Breast epithelium (tissue), 4 donors: ENCODE results near the gene DCLRE1B. TPM values are rescaled to one million over a fixed set of nuclear protein-coding genes. Genes with fewer than 3 reads are reported as not detected.

Source experiments
- DNase-seq, 2 donors: peaks; one replicate each; pipeline ENCODE4 v3.0.0-alpha.2; 2019; ENCODE audit warnings: low spot score in 2 of 2
- H3K27ac ChIP-seq, 2 donors: fragments of 200-600 bp; sonication (generic) in 1 of 2; one replicate each; pipeline ENCODE4 v1.5.1; 2016 to 2019; ENCODE audit warnings: mild to moderate bottlenecking in 1 of 2
- H3K27me3 ChIP-seq, 2 donors: fragments of 200-600 bp; sonication (generic) in 1 of 2; one replicate each; pipeline versions ENCODE4 v1.5.1 to v1.6.0; 2017 to 2019; ENCODE audit warnings: control low read depth in 1 of 2, mild to moderate bottlenecking in 1 of 2
- H3K36me3 ChIP-seq: fragments of 200-600 bp; one replicate; pipeline ENCODE4 v1.5.1; 2019
- H3K4me1 ChIP-seq, 2 donors: fragments of 200-600 bp; sonication (generic); one replicate each; pipeline ENCODE4 v1.5.1; 2016 to 2019; ENCODE audit warnings: control low read depth in 1 of 2
- H3K4me3 ChIP-seq, 3 donors: fragments of 200-600 bp; sonication (generic); 1 replicate in 2 of 3; 2 replicates in 1 of 3; pipeline ENCODE4 v1.5.1; 2016 to 2019; ENCODE audit warnings: mild to moderate bottlenecking in 3 of 3, moderate library complexity in 2 of 3
- H3K9me3 ChIP-seq, 2 donors: fragments of 200-600 bp; sonication (generic) in 1 of 2; one replicate each; pipeline ENCODE4 v1.5.1; 2016 to 2019; ENCODE audit warnings: control low read depth in 1 of 2
- POLR2A ChIP-seq: fragments of 450-650 bp; IDR thresholded peaks from one replicate; pipeline ENCODE4 v1.6.1; 2016; ENCODE audit warnings: antibody characterized with exemption, mild to moderate bottlenecking, moderate library complexity
- POLR2AphosphoS5 ChIP-seq, 3 donors: sonication (generic); formaldehyde crosslinking; IDR thresholded peaks; one replicate each; pipeline ENCODE4 v1.6.1; 2017; ENCODE audit warnings: antibody characterized with exemption in 3 of 3
- intact Hi-C: fragments of 100-400 bp; cut with DNase I; formaldehyde crosslinking; loops from one replicate; pipeline ENCODE4 v1.15.1; 2023; ENCODE audit warnings: low total_unique reads
- total RNA-seq, 3 donors: library from RNA; depleted of rRNA; stranded (reverse); fragments of >200 nt; gene quantifications; one replicate each; pipeline ENCODE4 v1.1.0, GENCODE V29; 2016
- TF ChIP-seq, protein P1 (sequence below), 3 donors: fragments of 450-650 bp; IDR thresholded peaks; one replicate each; pipeline ENCODE4 v1.5.1; 2016 to 2017; ENCODE audit warnings: antibody characterized with exemption in 3 of 3, mild to moderate bottlenecking in 3 of 3, moderate library complexity in 3 of 3

The DCLRE1B gene
- total RNA-seq, 3 donors from 2014 or later, result 3.3 to 6.2 (median 3.5) TPM

GRCh38 chr1:113887402-113888175 lies 17.5 kb upstream of the DCLRE1B start, which contains the start of gene BCL2L15:
BCL2L15 (minus strand) TSS chr1:113887581; CDS start chr1:113887375, 206 bp downstream.
- Histone ChIP-seq H3K9me3 (no peaks in the 10 kb centered on the region), H3K4me1 (no peaks in the 10 kb centered on the region), H3K36me3 (no peaks in the 10 kb centered on the region), H3K27ac (no peak within 1 kb of the TSS), H3K4me3 (no peak within 1 kb of the TSS), H3K27me3 (no peaks in the 10 kb centered on the region)
- intact Hi-C loops, result no loop called here
- TF ChIP-seq POLR2A (no peak), POLR2AphosphoS5 (IDR thresholded peaks at IDR 0.05) (no peak)
- TF ChIP-seq, protein P1, sequence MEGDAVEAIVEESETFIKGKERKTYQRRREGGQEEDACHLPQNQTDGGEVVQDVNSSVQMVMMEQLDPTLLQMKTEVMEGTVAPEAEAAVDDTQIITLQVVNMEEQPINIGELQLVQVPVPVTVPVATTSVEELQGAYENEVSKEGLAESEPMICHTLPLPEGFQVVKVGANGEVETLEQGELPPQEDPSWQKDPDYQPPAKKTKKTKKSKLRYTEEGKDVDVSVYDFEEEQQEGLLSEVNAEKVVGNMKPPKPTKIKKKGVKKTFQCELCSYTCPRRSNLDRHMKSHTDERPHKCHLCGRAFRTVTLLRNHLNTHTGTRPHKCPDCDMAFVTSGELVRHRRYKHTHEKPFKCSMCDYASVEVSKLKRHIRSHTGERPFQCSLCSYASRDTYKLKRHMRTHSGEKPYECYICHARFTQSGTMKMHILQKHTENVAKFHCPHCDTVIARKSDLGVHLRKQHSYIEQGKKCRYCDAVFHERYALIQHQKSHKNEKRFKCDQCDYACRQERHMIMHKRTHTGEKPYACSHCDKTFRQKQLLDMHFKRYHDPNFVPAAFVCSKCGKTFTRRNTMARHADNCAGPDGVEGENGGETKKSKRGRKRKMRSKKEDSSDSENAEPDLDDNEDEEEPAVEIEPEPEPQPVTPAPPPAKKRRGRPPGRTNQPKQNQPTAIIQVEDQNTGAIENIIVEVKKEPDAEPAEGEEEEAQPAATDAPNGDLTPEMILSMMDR (IDR thresholded peaks at IDR 0.05), result no peak
- no peak for DNase-seq

DNA sequence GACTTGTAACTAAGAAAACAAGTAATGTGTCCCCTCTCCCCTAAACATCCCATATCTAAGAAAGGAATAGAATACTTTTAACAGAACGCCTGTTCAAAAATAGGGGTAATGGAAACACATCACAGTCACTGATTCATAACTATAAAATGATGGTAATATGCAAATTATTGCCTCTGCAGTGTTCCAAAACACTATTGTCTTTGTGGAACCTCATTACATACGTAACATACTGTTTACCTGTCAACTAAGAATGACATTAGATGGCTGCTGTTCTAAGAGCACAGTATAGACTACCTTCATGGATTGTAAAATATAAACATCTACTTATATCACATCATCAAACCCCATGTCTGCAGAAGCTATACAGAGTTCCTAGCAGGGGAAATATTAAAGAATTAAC lies 14.3 kb upstream of the DCLRE1B start:
- intact Hi-C loops, result no loop called here
- TF ChIP-seq POLR2AphosphoS5 (IDR thresholded peaks at IDR 0.05) (no peak), POLR2A (no peak)
- TF ChIP-seq, protein P1 (IDR thresholded peaks at IDR 0.05), result no peak
- Histone ChIP-seq H3K27ac (no peak overlapping the region), H3K9me3 (no peaks in the 10 kb centered on the region), H3K4me1 (no peaks in the 10 kb centered on the region), H3K36me3 (no peaks in the 10 kb centered on the region), H3K4me3 (no peak overlapping the region), H3K27me3 (no peaks in the 10 kb centered on the region)
- no peak for DNase-seq

GRCh38 chr1:113891631-113892220 lies 13.4 kb upstream of the DCLRE1B start:
- H3K27ac ChIP-seq, result no peak overlapping the region
- TF ChIP-seq POLR2AphosphoS5 (IDR thresholded peaks at IDR 0.05) (no peak), POLR2A (no peak)
- TF ChIP-seq, protein P1 (IDR thresholded peaks at IDR 0.05), result no peak
- no peak overlapping the region for H3K4me3 ChIP-seq
- H3K36me3 ChIP-seq, result no peaks in the 10 kb centered on the region
- H3K4me1 ChIP-seq, result no peaks in the 10 kb centered on the region
- intact Hi-C loops, result no loop called here
- H3K27me3 ChIP-seq, result no peaks in the 10 kb centered on the region
- DNase-seq, result no peak
- H3K9me3 ChIP-seq, result no peaks in the 10 kb centered on the region

DNA sequence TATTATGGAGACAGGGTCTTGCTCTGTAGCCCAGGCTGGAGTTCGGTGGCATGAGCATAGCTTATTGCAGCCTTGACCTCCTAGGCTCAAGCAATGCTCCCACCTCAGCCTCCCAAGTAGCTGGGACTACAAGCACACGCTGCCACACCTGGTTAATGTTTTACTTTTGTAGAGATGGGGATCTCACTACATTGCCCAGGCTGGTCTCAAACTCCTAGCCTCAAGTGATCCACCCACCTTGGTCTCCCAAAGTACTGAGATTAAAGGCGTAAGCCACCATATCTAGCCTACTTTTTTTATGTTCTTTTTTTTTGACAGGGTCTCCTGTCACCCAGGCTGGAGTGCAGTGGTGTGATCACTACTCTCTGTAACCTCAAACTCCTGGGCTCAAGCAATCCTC lies 11.9 kb upstream of the DCLRE1B start:
- H3K4me1 ChIP-seq, result no peaks in the 10 kb centered on the region
- no peaks in the 10 kb centered on the region for H3K9me3 ChIP-seq
- no peak for TF ChIP-seq POLR2AphosphoS5 (IDR thresholded peaks at IDR 0.05)
- no peak for TF ChIP-seq POLR2A
- TF ChIP-seq, protein P1 (IDR thresholded peaks at IDR 0.05), result no peak
- H3K27ac ChIP-seq, result no peak overlapping the region
- intact Hi-C loops, result no loop called here
- H3K36me3 ChIP-seq, result no peaks in the 10 kb centered on the region
- no peak for DNase-seq
- no peak overlapping the region for H3K4me3 ChIP-seq
- no peaks in the 10 kb centered on the region for H3K27me3 ChIP-seq

DNA sequence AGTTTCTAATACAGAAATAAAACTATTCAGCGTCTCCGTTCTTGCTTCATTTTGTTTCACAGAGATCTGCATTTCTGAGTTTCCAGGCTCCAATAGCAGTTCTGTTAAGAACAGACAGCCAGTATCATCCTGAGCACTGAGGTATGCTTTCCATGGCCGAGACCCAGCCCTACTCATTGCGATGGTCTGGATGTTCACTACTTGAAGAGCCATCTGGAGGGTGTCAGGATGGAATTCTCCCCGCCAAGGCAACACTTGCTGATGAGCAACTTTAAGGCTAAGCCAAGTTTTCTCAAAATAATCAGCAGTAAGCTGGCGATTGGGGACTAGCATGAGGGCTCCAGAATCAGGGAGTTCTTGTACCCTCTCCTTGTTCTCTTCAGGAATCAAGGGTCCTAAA lies 10.0 kb upstream of the DCLRE1B start:
- H3K27me3 ChIP-seq, result no peaks in the 10 kb centered on the region
- no peaks in the 10 kb centered on the region for H3K36me3 ChIP-seq
- intact Hi-C loops, result no loop called here
- H3K4me3 ChIP-seq, result no peak overlapping the region
- H3K9me3 ChIP-seq, result no peaks in the 10 kb centered on the region
- H3K27ac ChIP-seq, result no peak overlapping the region
- H3K4me1 ChIP-seq, result no peaks in the 10 kb centered on the region
- no peak for DNase-seq
- TF ChIP-seq, protein P1 (IDR thresholded peaks at IDR 0.05), result no peak
- TF ChIP-seq POLR2AphosphoS5 (IDR thresholded peaks at IDR 0.05), result no peak
- TF ChIP-seq POLR2A, result no peak
